MCF 10A (cell line): ENCODE measurements around the gene BRAT1. TPM values are rescaled to one million over a fixed set of nuclear protein-coding genes. Genes with fewer than 3 reads are reported as not detected.

ENCODE experiments used
- BruUV-seq: library from RNA; stranded (reverse); fragments of 400-500 nt; replicated peaks from 2 replicates; lab custom pipeline; 2021; lab: Mats Ljungman, UMichigan
- CTCF ChIA-PET: fragments of 300-600 bp; sonication (Branson Sonifier 250); formaldehyde crosslinking; extraction: SDS; loops from one replicate; lab custom pipeline; 2021; ENCODE audit warnings: antibody characterized with exemption, inconsistent platforms; lab: Yijun Ruan, JAX
- POLR2A ChIA-PET: fragments of 300-600, 350-650 bp; sonication (Branson Sonifier 250); formaldehyde crosslinking; extraction: SDS; loops from one replicate; lab custom pipeline; 2020; ENCODE audit warnings: antibody characterized with exemption, inconsistent platforms; lab: Yijun Ruan, JAX
- DNase-seq: peaks from one replicate; pipeline ENCODE4 v3.0.0-alpha.2; 2018; ENCODE audit not compliant: unreplicated experiment
- H3K27ac Mint-ChIP-seq: one replicate; pipeline ENCODE4 v1.8.0; 2022; ENCODE audit warnings: mild to moderate bottlenecking, low read depth, mixed read lengths; ENCODE audit not compliant: unreplicated experiment
- H3K27me3 Mint-ChIP-seq: one replicate; pipeline ENCODE4 v1.8.0; 2022; ENCODE audit warnings: mixed read lengths; ENCODE audit not compliant: insufficient read depth, unreplicated experiment
- H3K36me3 Mint-ChIP-seq: one replicate; pipeline ENCODE4 v1.8.0; 2022; ENCODE audit warnings: mild to moderate bottlenecking, moderate library complexity, mixed read lengths; ENCODE audit not compliant: insufficient read depth, unreplicated experiment
- H3K4me1 Mint-ChIP-seq: one replicate; pipeline ENCODE4 v1.8.0; 2022; ENCODE audit warnings: mixed read lengths; ENCODE audit not compliant: insufficient read depth, unreplicated experiment
- H3K4me3 Mint-ChIP-seq: one replicate; pipeline ENCODE4 v1.8.0; 2022; ENCODE audit warnings: mild to moderate bottlenecking, moderate library complexity, mixed read lengths; ENCODE audit not compliant: unreplicated experiment
- H3K9me3 Mint-ChIP-seq: one replicate; pipeline ENCODE4 v1.8.0; 2022; ENCODE audit warnings: mixed read lengths; ENCODE audit not compliant: unreplicated experiment
- CTCF ChIP-seq: fragments of 200-600 bp; IDR thresholded peaks from one replicate; pipeline ENCODE4 v1.8.0; 2022; ENCODE audit warnings: antibody characterized with exemption, mild to moderate bottlenecking; ENCODE audit not compliant: unreplicated experiment
- intact Hi-C: fragments of 100-400 bp; cut with micrococcal nuclease; formaldehyde crosslinking; loops from 2 replicates; pipeline ENCODE4 v1.14.1; 2022
- total RNA-seq: library from RNA; stranded (reverse); gene quantifications from 2 replicates; pipeline ENCODE4 v1.2.3, GENCODE V29; 2022

BRAT1 gene
- total RNA-seq, 1 experiment from 2014 or later: 18.0 TPM

DNA sequence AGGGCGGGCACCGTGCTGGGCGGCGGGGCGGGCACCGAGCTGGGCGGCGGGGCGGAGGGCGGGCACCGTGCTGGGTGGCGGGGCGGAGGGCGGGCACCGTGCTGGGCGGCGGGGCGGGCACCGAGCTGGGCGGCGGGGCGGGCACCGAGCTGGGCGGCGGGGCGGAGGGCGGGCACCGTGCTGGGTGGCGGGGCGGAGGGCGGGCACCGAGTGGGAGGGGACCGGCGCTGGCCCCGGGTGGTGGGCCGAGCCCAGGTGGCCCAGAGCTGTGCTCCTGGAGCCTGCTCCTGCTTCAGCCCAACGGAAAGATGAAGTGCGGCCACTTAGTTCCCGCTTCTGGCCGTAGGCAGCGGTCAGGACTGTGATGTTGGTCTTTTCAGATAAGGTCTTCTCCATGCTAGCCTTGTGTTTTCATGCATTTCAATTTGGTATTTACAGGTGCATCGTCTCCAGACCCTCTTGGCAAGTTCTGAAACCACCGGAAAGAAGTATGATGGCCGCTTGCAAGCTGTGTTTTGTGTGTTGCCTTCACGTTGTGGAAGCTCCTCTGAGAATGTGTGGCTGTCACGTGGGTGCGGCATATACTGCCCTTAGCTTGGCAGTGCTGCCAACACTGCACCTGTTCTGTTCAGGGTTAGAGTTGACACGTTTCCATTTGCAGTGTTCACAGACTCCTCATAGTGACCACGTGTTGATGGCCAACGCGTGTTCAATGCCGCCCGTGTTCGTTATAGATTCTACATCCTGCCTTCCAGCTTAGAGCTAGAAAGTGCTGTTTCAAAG is 28.7 kb upstream of the BRAT1 start:
- BruUV-seq: no TSS peak
- CTCF ChIA-PET: no interaction called here

DNA sequence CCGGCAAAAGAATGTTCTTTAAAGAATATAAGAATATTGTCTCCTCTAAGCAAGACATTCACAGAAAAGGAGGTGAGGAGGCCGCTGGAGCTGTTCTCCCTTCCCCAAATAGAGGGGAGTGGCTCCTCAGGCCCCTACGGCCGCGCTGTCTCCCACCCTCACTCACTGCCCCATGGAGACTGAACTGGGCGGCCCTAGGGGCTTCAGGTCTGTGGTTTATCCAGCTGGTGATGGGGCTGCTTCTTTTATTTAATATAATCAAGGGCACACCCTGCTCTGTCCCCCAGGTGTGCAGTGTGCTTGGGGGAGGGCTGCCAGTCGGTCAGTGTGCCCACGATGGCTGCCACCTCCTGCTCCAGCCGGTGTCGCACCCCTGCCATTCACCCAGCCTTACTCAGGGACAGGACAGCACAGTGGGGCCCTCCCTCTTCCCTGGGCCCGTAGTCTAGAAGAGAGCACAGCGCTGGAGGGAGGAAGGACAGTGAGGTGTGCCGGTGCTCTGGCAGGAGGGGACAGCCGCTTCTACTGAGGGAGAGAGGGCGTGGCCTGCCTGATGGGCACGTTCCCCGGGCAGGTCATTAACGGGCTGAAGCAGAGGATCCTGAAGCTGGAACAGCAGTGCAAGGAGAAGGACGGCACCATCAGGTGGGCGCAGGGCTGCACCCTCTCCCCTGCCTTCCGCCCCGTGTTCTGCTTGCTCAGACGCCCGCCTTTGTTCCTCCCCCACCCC is 26.8 kb upstream of the BRAT1 start:
- H3K4me3 Mint-ChIP-seq: no peak overlapping the region
- no peaks in the 10 kb centered on the region for H3K27me3 Mint-ChIP-seq
- H3K36me3 Mint-ChIP-seq: peaks cover 49% of the 10 kb centered on the region
- DNase-seq: no peak
- BruUV-seq: no TSS peak
- no peaks in the 10 kb centered on the region for H3K4me1 Mint-ChIP-seq
- no peak for TF ChIP-seq CTCF
- H3K9me3 Mint-ChIP-seq: no peaks in the 10 kb centered on the region
- intact Hi-C loops: no loop called here
- CTCF ChIA-PET: no interaction called here
- H3K27ac Mint-ChIP-seq: no peak overlapping the region
- POLR2A ChIA-PET: no interaction called here

More for the DNA sequence above, 28.7 kb upstream of the BRAT1 start:
- Mint-ChIP-seq H3K27me3 (no peaks in the 10 kb centered on the region), H3K36me3 (peaks cover 50% of the 10 kb centered on the region), H3K4me3 (no peak overlapping the region), H3K9me3 (no peaks in the 10 kb centered on the region), H3K27ac (no peak overlapping the region), H3K4me1 (no peaks in the 10 kb centered on the region)
- intact Hi-C loops: no loop called here
- no peak for DNase-seq
- POLR2A ChIA-PET: no interaction called here
- no peak for TF ChIP-seq CTCF

DNA sequence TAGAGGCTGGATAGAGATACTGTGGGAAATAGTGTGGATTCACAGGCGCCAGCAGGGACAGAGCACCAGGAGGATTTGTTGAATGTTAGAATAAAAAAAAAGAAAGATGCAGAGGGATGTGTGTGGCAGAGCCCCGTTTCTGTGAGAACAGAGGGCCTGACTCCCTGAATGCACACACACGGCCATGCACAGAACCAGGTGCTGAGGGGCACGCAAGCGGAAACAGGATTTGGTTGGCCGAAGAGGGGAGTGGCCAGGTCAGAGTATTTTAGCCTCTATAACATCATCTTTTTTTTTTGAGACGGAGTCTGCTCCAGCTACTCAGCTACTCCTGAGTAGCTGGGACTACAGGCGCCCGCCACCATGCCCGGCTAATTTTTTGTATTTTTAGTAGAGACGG is 25.3 kb upstream of the BRAT1 start:
- Mint-ChIP-seq H3K4me1 (no peaks in the 10 kb centered on the region), H3K4me3 (no peak overlapping the region), H3K27ac (no peak overlapping the region), H3K9me3 (no peaks in the 10 kb centered on the region), H3K27me3 (no peaks in the 10 kb centered on the region), H3K36me3 (peaks cover 48% of the 10 kb centered on the region)
- DNase-seq: no peak
- BruUV-seq: no TSS peak
- no peak for TF ChIP-seq CTCF
- ChIA-PET CTCF (no interaction called here), POLR2A (no interaction called here)
- intact Hi-C loops: no loop called here

- ChIA-PET CTCF (interaction anchor here (0.8 kb wide), 1 partner anchor 1087 kb away, joined by 5 read pairs; no protein-coding TSS in a partner anchor), POLR2A (interaction anchor here (0.6 kb wide), 1 partner anchor 20 kb away, joined by 3 read pairs; no protein-coding TSS in a partner anchor)
- Mint-ChIP-seq H3K27me3 (no peaks in the 10 kb centered on the region), H3K9me3 (no peaks in the 10 kb centered on the region), H3K4me3 (no peak overlapping the region), H3K27ac (no peak overlapping the region), H3K4me1 (no peaks in the 10 kb centered on the region), H3K36me3 (peaks cover 50% of the 10 kb centered on the region)
- no peak for TF ChIP-seq CTCF
- intact Hi-C loops: no loop called here
- no peak for DNase-seq
- BruUV-seq: no TSS peak
These were observed 22.8 kb upstream of the BRAT1 start for GRCh38 chr7:2577914-2578680.
